ENCODE data around the gene ATG10.

DNA sequence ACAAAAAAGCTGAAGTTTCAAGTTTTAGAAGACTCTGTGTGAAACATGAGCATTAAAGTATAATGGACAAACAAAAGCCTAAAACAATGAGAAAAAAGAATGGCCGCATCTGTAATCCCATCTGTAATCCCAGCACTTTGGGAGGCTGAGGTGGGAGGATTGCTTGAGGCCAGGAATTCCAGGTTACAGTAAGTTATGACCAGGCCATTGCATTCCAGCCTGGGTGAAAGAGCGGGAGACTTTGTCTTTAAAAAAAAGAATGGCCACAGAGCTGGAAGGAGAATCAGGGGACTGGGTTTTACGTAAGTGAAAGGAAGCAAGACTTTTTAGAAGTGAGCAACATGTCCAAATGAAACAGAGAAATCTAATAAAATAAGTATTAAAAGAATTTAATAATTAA lies 2.6 kb upstream of the ATG10 start:
- TF ChIP-seq POLR2AphosphoS5 (IDR thresholded peaks at IDR 0.05) (no peak), RAD21 (conservative IDR thresholded peaks at IDR 0.05) (no peak), EP300 (conservative IDR thresholded peaks at IDR 0.05; ENCODE audit: poor library complexity, severe bottlenecking) (no peak), EZH2 (IDR thresholded peaks at IDR 0.05; ENCODE audit: borderline replicate concordance, insufficient read depth, low read length, poor library complexity, severe bottlenecking) (no peak), SMC3 (conservative IDR thresholded peaks at IDR 0.05; ENCODE audit: poor library complexity) (no peak), MXI1 (conservative IDR thresholded peaks at IDR 0.05; ENCODE audit: poor library complexity, severe bottlenecking) (no peak), TAF1 (IDR thresholded peaks at IDR 0.05; ENCODE audit: low read depth) (no peak)
- TF ChIP-seq, protein P1, sequence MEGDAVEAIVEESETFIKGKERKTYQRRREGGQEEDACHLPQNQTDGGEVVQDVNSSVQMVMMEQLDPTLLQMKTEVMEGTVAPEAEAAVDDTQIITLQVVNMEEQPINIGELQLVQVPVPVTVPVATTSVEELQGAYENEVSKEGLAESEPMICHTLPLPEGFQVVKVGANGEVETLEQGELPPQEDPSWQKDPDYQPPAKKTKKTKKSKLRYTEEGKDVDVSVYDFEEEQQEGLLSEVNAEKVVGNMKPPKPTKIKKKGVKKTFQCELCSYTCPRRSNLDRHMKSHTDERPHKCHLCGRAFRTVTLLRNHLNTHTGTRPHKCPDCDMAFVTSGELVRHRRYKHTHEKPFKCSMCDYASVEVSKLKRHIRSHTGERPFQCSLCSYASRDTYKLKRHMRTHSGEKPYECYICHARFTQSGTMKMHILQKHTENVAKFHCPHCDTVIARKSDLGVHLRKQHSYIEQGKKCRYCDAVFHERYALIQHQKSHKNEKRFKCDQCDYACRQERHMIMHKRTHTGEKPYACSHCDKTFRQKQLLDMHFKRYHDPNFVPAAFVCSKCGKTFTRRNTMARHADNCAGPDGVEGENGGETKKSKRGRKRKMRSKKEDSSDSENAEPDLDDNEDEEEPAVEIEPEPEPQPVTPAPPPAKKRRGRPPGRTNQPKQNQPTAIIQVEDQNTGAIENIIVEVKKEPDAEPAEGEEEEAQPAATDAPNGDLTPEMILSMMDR (IDR thresholded peaks at IDR 0.05; ENCODE audit: poor library complexity, severe bottlenecking): no peak
- TF ChIP-seq, protein P2, sequence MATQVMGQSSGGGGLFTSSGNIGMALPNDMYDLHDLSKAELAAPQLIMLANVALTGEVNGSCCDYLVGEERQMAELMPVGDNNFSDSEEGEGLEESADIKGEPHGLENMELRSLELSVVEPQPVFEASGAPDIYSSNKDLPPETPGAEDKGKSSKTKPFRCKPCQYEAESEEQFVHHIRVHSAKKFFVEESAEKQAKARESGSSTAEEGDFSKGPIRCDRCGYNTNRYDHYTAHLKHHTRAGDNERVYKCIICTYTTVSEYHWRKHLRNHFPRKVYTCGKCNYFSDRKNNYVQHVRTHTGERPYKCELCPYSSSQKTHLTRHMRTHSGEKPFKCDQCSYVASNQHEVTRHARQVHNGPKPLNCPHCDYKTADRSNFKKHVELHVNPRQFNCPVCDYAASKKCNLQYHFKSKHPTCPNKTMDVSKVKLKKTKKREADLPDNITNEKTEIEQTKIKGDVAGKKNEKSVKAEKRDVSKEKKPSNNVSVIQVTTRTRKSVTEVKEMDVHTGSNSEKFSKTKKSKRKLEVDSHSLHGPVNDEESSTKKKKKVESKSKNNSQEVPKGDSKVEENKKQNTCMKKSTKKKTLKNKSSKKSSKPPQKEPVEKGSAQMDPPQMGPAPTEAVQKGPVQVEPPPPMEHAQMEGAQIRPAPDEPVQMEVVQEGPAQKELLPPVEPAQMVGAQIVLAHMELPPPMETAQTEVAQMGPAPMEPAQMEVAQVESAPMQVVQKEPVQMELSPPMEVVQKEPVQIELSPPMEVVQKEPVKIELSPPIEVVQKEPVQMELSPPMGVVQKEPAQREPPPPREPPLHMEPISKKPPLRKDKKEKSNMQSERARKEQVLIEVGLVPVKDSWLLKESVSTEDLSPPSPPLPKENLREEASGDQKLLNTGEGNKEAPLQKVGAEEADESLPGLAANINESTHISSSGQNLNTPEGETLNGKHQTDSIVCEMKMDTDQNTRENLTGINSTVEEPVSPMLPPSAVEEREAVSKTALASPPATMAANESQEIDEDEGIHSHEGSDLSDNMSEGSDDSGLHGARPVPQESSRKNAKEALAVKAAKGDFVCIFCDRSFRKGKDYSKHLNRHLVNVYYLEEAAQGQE (IDR thresholded peaks at IDR 0.05; ENCODE audit: borderline replicate concordance): no peak

All from neural cell (in vitro differentiated cells).